Stimulated activated memory B cell treated with anti-CD40 and anti-IgM and Interleukin-4, amounts not matched to agents 10 μg/mL and 1 μg/mL and 100 μg/mL, for 72 hours (primary cell): ENCODE measurements around the gene SYNE2.
A peak's percentile ranks its signal among the peaks of the same experiment; 100 is the strongest.
"Not testable (repeated sequence)": the region's sequence is repeated elsewhere in the genome, so short reads cannot be mapped to it uniquely, and the experiment has no call there.

ENCODE experiments used
- ATAC-seq: fragments of 150-1000 bp; cut with Tn5 transposase; 2 replicates; pipeline ENCODE4 v1.10.0; 2021
- H3K27ac Mint-ChIP-seq: one replicate; pipeline ENCODE4 v1.8.0; 2022; ENCODE audit warnings: mild to moderate bottlenecking, mixed read lengths
- H3K27me3 Mint-ChIP-seq: one replicate; pipeline ENCODE4 v1.8.0; 2022; ENCODE audit warnings: mixed read lengths
- H3K36me3 Mint-ChIP-seq: one replicate; pipeline ENCODE4 v1.8.0; 2022; ENCODE audit warnings: mixed read lengths
- H3K4me1 Mint-ChIP-seq: one replicate; pipeline ENCODE4 v1.8.0; 2022; ENCODE audit warnings: mixed read lengths
- H3K4me3 Mint-ChIP-seq: one replicate; pipeline ENCODE4 v1.8.0; 2022; ENCODE audit warnings: mild to moderate bottlenecking, moderate library complexity, mixed read lengths
- H3K9me3 Mint-ChIP-seq: one replicate; pipeline ENCODE4 v1.8.0; 2022; ENCODE audit warnings: mixed read lengths

Gene SYNE2

DNA sequence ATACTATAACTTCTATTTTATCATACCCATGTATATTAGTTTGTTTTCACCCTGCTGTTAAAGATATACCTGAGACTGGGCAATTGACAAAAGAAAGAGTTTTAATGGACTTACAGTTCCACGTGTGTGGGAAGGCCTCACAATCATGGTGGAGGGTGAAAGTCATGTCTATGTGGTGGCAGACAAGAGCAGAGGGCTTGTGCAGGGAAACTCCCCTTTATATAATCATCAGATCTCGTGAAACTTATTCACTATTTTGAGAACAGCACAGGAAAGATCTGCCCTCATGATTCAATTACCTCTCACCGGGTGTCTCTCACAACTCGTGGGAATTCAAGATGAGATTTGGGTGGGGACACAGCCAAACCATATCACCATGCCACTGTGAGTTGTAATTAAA is 135.8 kb downstream of the SYNE2 start:
- no peak for ATAC-seq
- Mint-ChIP-seq H3K4me3 (no peak overlapping the region), H3K4me1 (peaks cover 7% of the 10 kb centered on the region), H3K27me3 (no peaks in the 10 kb centered on the region), H3K36me3 (peaks cover 22% of the 10 kb centered on the region), H3K9me3 (no peaks in the 10 kb centered on the region), H3K27ac (no peak overlapping the region)

- ATAC-seq = peak; percentile 47
- peaks cover 15% of the 10 kb centered on the region for H3K36me3 Mint-ChIP-seq
- no peaks in the 10 kb centered on the region for H3K9me3 Mint-ChIP-seq
- no peak overlapping the region for H3K4me3 Mint-ChIP-seq
- no peaks in the 10 kb centered on the region for H3K27me3 Mint-ChIP-seq
- H3K27ac Mint-ChIP-seq = peak overlapping the region; percentile 57
- peaks cover 7% of the 10 kb centered on the region for H3K4me1 Mint-ChIP-seq
These were observed 139.0 kb downstream of the SYNE2 start for GRCh38 chr14:63991833-63992232.

DNA sequence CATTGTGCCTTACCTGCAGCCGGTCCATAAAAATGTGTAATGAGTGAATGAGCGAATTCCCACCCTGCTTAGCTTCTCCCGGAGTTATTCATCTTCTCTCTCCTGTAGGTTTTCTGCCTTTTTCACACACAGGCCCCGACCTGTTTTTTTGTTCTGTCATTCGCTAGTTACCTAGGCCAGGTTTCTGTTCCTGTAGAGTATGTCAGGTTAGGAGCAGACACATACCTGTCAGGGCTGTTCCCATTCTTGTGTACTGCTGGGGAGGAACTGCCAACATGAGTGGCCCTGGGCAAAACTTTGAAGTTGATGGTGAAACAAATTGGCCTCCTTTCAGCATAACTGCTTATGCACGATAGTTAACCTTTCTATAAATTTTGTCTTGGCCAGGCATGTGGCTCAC is 140.1 kb downstream of the SYNE2 start:
- Mint-ChIP-seq H3K27ac (no peak overlapping the region), H3K4me1 (peaks cover 7% of the 10 kb centered on the region), H3K27me3 (no peaks in the 10 kb centered on the region), H3K36me3 (peaks cover 10% of the 10 kb centered on the region), H3K4me3 (no peak overlapping the region), H3K9me3 (no peaks in the 10 kb centered on the region)
- no peak for ATAC-seq

DNA sequence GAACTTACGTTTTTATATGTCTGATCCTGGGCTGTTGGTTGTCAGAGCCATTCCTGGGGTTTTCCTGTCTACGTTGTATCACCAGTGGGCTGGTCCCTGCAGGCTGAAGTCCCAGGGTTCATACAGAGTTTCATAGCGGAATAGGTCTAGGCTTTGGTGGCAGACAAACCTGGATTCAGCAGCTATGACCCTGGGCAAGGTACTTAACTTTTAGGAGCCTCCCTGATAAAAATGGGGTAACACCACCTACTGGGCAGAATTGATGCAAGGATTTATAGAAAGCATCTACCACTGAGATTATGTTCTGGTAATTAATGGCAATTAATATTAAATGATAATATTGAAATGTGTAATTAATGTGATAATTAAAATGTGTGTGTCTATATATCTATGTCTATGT is 141.2 kb downstream of the SYNE2 start:
- ATAC-seq = no peak
- Mint-ChIP-seq H3K36me3 (peaks cover 10% of the 10 kb centered on the region), H3K27ac (no peak overlapping the region), H3K4me1 (peaks cover 7% of the 10 kb centered on the region), H3K27me3 (no peaks in the 10 kb centered on the region), H3K4me3 (no peak overlapping the region), H3K9me3 (no peaks in the 10 kb centered on the region)

DNA sequence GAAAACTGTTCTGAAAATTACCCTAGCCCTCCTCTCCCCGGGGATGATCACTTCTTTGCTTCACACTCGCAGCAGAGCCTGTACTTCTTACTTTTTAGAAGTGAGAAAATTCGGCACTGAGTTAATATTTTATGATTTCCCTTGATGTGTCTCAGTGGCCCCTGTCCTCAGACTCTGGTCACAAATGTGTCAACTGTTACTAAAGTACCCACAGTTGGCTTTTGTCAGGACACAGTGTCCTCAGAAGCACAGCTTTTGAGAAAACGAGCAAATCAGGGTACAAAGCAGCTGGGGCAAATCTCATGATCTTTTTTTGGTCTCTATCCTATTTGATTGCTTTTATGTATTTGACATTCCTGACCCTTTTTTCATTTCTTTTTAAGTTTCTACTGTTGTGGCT is 142.5 kb downstream of the SYNE2 start:
- no peak for ATAC-seq
- Mint-ChIP-seq H3K4me3 (no peak overlapping the region), H3K9me3 (no peaks in the 10 kb centered on the region), H3K27ac (no peak overlapping the region), H3K36me3 (peaks cover 11% of the 10 kb centered on the region), H3K4me1 (peaks cover 7% of the 10 kb centered on the region), H3K27me3 (no peaks in the 10 kb centered on the region)

DNA sequence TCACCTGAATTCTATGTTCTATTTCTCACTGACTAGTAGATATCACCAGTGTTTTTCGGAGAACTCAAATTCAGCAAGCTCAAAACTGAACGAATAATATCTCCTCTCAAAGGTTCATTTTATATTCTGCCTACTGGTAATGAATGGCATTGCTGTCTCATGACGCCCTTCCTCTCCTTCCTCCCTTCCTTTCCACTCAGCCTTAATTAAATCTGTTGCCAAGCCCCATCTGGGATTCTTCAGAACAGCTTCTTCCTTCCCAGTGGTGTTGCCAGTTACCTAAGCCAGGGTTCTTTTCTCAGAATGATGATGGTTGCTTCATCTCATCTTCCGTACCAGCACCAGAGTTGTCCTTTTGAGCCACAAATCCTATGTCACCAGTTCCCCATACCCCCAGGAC is 143.2 kb downstream of the SYNE2 start:
- no peaks in the 10 kb centered on the region for H3K9me3 Mint-ChIP-seq
- no peak for ATAC-seq
- no peaks in the 10 kb centered on the region for H3K27me3 Mint-ChIP-seq
- peaks cover 7% of the 10 kb centered on the region for H3K4me1 Mint-ChIP-seq
- H3K4me3 Mint-ChIP-seq = no peak overlapping the region
- peaks cover 16% of the 10 kb centered on the region for H3K36me3 Mint-ChIP-seq
- H3K27ac Mint-ChIP-seq = no peak overlapping the region

GRCh38 chr14:63996625-63997220 is 143.9 kb downstream of the SYNE2 start:
- H3K4me3 Mint-ChIP-seq = no peak overlapping the region
- peaks cover 15% of the 10 kb centered on the region for H3K36me3 Mint-ChIP-seq
- ATAC-seq = no peak
- no peaks in the 10 kb centered on the region for H3K27me3 Mint-ChIP-seq
- H3K4me1 Mint-ChIP-seq = peaks cover 4% of the 10 kb centered on the region
- no peaks in the 10 kb centered on the region for H3K9me3 Mint-ChIP-seq
- H3K27ac Mint-ChIP-seq = no peak overlapping the region

- Mint-ChIP-seq H3K27me3 (no peaks in the 10 kb centered on the region), H3K4me1 (peaks cover 4% of the 10 kb centered on the region), H3K9me3 (no peaks in the 10 kb centered on the region), H3K36me3 (peaks cover 12% of the 10 kb centered on the region), H3K27ac (no peak overlapping the region), H3K4me3 (no peak overlapping the region)
- ATAC-seq = no peak
These were observed 147.9 kb downstream of the SYNE2 start for GRCh38 chr14:64000749-64001148.

- Mint-ChIP-seq H3K36me3 (peaks cover 6% of the 10 kb centered on the region), H3K4me1 (peaks cover 7% of the 10 kb centered on the region), H3K27me3 (no peaks in the 10 kb centered on the region), H3K4me3 (no peak overlapping the region), H3K27ac (no peak overlapping the region), H3K9me3 (no peaks in the 10 kb centered on the region)
- no peak for ATAC-seq
These were observed 153.0 kb downstream of the SYNE2 start for GRCh38 chr14:64005822-64006221.

GRCh38 chr14:64008016-64008415 is 155.2 kb downstream of the SYNE2 start:
- peaks cover 7% of the 10 kb centered on the region for H3K4me1 Mint-ChIP-seq
- no peaks in the 10 kb centered on the region for H3K9me3 Mint-ChIP-seq
- peaks cover 6% of the 10 kb centered on the region for H3K36me3 Mint-ChIP-seq
- H3K27ac Mint-ChIP-seq = no peak overlapping the region
- no peaks in the 10 kb centered on the region for H3K27me3 Mint-ChIP-seq
- no peak overlapping the region for H3K4me3 Mint-ChIP-seq
- ATAC-seq = no peak

DNA sequence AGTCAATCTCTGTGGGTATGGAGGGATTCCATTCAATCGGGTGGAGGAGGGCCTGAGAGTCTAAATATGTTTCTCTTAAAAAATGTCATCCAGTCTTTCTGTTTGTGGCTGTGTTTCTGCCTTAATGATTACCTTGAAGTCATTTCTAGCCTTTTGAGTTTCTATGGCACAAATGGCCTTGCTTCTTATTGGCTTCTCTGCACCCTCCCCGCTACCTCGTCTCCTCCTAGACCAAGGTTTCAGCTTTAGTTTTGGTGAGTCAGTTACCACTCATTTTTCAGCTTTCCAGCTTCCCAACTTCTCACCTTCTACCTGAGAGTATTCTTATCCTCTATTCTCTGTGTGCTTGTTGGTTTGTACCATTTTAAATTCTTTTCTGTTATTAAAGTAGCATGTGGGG is 159.2 kb downstream of the SYNE2 start:
- peaks cover 5% of the 10 kb centered on the region for H3K9me3 Mint-ChIP-seq
- no peaks in the 10 kb centered on the region for H3K4me1 Mint-ChIP-seq
- no peak overlapping the region for H3K27ac Mint-ChIP-seq
- no peaks in the 10 kb centered on the region for H3K27me3 Mint-ChIP-seq
- no peak overlapping the region for H3K4me3 Mint-ChIP-seq
- ATAC-seq = no peak
- peaks cover 6% of the 10 kb centered on the region for H3K36me3 Mint-ChIP-seq

- Mint-ChIP-seq H3K9me3 (peaks cover 5% of the 10 kb centered on the region), H3K4me3 (no peak overlapping the region), H3K27me3 (no peaks in the 10 kb centered on the region), H3K36me3 (peaks cover 6% of the 10 kb centered on the region), H3K4me1 (no peaks in the 10 kb centered on the region), H3K27ac (no peak overlapping the region)
- no peak for ATAC-seq
These were observed 159.9 kb downstream of the SYNE2 start for GRCh38 chr14:64012720-64013119.

DNA sequence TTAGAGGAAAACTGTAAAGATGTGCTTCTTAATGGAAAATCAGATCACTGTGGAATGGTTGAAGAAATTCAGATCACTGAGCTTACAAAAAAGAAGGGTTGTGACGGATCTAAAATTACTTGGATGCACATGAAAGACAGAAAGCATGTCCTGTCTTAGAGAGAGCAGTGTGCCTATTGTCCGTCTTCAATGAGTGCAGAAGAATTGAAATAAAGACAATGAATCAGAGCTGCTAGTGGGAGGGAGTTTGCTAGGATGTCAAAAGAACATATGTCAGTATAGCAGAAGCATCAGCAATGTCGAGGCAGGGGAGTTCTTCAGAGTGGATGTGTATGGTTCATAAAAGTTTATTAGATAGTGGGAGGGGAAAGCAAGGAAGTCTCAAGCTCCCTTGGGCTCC is 172.7 kb downstream of the SYNE2 start:
- no peaks in the 10 kb centered on the region for H3K27me3 Mint-ChIP-seq
- H3K9me3 Mint-ChIP-seq = no peaks in the 10 kb centered on the region
- H3K4me1 Mint-ChIP-seq = no peaks in the 10 kb centered on the region
- ATAC-seq = no peak
- no peak overlapping the region for H3K4me3 Mint-ChIP-seq
- no peak overlapping the region for H3K27ac Mint-ChIP-seq
- H3K36me3 Mint-ChIP-seq = peaks cover 19% of the 10 kb centered on the region

DNA sequence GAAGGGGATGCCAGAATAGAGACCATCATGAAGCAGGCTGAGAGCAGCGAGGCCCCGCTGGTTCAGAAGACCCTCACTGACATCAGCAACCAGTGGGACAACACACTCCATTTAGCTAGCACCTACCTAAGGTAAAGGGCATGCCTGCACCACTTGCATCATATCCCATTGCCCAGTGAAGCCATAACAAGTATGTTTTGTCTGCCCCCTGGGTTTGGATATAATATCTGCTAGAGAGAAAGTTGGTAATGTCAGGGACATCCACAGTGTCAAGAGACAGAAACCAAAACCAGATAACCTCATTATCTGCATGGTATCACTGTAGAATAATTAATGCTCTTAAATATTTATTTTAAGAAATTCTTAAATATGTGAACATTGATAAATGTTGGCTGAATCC is 173.8 kb downstream of the SYNE2 start:
- no peak for ATAC-seq
- H3K4me3 Mint-ChIP-seq = no peak overlapping the region
- H3K9me3 Mint-ChIP-seq = no peaks in the 10 kb centered on the region
- H3K27ac Mint-ChIP-seq = no peak overlapping the region
- no peaks in the 10 kb centered on the region for H3K4me1 Mint-ChIP-seq
- no peaks in the 10 kb centered on the region for H3K27me3 Mint-ChIP-seq
- peaks cover 27% of the 10 kb centered on the region for H3K36me3 Mint-ChIP-seq

DNA sequence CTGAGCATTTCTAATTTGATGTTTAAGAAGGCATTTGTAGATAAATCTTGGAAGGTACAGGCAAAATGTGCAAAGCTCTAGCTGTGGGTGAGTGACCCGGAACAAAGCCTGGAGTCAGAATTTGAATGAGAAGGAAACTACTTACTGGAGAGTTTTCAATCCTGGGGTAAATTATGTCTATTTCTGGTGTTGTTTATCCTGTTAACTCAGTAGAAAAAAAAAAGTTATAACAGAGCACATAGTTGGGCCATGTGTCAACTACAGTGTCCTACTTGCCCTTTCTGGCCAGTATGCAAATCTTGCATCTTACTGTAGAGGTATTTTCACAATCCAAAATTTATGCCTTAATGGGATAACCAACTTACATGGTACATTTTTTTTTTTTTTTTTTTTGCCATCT is 182.3 kb downstream of the SYNE2 start:
- H3K27me3 Mint-ChIP-seq = no peaks in the 10 kb centered on the region
- no peak overlapping the region for H3K4me3 Mint-ChIP-seq
- H3K36me3 Mint-ChIP-seq = peaks cover 13% of the 10 kb centered on the region
- no peak overlapping the region for H3K27ac Mint-ChIP-seq
- H3K4me1 Mint-ChIP-seq = no peaks in the 10 kb centered on the region
- no peak for ATAC-seq
- H3K9me3 Mint-ChIP-seq = no peaks in the 10 kb centered on the region

GRCh38 chr14:64037869-64038745 is 185.3 kb downstream of the SYNE2 start:
- H3K4me1 Mint-ChIP-seq, H3K36me3 Mint-ChIP-seq, H3K4me3 Mint-ChIP-seq, ATAC-seq, H3K9me3 Mint-ChIP-seq, H3K27me3 Mint-ChIP-seq: not testable (repeated sequence)
- peak overlapping the region; percentile 41 for H3K27ac Mint-ChIP-seq
